GM21526 (cell line): ENCODE results near the gene ITPKC.

Experiments used
- ATAC-seq: cut with Tn5 transposase; IDR thresholded peaks from one replicate; pipeline ENCODE4 v1.9.1; 2021; ENCODE audit warnings: moderate library complexity; ENCODE audit not compliant: unreplicated experiment, low FRiP score

ITPKC gene

GRCh38 chr19:40716482-40717324 lies at the start of gene ITPKC, which contains the start of gene COQ8B:
Gene ITPKC, plus strand, starts transcription at chr19:40717112. Its CDS starts 24 bp downstream, at chr19:40717136.
Gene COQ8B, minus strand, starts transcription at chr19:40716886. Its CDS starts 2,254 bp downstream, at chr19:40714632.
- ATAC-seq: peak; percentile 51

DNA sequence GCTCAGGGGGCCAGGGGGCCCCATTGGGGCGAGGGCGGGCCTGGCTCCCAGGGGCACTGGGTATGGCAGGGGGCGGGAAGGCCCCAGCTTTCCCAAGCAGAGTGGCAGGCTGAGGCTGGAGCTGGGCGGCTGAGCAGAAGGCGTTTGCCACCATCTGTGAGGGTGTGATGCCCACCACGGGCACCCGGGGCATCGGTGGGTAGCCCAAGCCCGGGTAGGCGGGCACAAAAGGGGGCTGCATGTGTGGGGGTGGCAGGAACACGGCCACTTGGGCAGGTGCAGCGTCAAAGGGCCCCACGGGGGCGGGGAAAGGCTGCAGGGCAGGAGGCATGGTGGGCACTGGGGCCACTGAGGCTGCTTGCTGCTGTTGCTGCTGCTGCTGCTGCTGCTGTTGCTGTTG lies 49.3 kb upstream of the ITPKC start:
- no peak for ATAC-seq

DNA sequence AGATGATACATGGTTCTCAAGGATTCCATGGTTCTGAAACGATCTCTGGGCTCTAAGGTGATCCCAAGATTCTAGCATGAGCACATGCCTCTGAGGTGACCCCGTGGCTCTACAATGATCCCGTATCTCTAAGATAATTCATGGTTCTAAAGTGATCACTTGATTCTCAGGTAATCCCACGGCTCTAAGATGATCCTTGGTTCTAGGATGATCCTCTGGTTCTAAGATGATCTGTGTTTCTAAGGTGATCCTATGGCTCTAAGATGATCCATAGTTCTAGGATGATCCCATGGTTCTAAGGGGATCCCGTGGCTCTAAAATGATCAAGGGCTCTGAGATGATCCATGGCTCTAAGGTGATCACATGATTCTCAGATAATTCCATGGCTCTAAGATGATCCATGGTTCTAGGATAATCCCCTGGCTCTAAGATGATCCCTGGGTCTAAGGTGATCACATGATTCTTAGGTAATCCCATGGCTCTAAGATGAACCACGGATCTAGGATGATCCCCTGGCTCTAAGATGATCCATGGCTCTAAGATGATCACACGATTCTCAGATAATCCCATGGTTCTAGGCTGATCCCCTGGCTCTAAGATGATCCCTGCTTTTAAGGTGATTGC lies 47.8 kb upstream of the ITPKC start:
- ATAC-seq: no peak

- ATAC-seq: no peak
Observed at GRCh38 chr19:40671404-40671803, 45.5 kb upstream of the ITPKC start.

GRCh38 chr19:40672038-40672437 lies 44.9 kb upstream of the ITPKC start:
- ATAC-seq: no peak

DNA sequence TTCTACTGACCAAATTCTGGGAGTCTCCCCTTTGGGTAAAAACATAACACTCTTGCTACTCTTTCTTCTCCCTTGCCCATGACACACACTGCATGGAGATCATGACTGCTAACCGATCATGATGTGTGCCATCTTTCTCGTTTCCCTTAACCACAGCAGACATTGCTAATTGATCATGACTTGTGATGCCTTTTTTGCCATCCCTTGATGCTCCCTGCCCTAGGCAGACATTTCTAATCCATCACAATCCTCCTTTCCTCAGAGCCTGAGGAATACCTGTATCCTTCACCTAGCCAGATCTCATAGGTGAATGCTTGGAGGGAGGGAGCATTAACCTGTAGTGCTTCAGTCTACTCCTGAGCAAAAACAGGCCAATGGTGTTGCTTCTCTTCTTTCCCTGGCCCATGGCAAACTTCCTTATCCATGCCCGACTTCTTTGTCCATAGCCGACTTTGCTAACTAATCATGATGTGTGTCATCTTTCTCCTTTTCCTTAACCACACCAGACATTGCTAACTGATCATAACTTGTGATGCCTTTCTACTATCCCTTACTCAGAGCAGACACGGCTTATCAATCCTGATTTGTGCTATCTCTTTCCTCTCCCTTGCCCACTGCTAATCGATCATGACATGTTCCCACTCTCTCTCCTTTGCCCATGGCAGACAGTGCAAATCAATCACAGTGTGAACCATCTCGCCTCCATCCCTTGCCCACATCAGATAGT lies 44.2 kb upstream of the ITPKC start:
- ATAC-seq: no peak

GRCh38 chr19:40673397-40673796 lies 43.5 kb upstream of the ITPKC start:
- no peak for ATAC-seq

DNA sequence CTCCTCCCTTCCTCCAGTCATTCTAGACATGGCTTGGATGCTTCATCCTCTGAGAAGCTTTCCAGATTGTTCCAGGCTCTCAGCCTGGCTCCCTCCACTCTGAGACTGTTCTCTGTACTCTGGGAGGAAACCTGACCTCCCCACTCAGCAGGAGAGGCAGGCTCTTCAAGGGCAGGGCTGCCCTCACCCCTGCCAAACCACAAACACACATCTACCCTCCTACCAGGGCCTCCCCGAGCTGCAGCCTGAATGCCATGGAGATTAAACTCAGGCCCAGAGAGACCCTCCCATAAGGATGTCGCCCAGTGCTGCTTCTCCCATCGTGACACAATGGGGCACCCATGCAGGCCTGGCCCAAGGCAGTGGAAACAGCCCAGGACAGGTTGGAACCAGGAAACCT lies 42.6 kb upstream of the ITPKC start:
- no peak for ATAC-seq

DNA sequence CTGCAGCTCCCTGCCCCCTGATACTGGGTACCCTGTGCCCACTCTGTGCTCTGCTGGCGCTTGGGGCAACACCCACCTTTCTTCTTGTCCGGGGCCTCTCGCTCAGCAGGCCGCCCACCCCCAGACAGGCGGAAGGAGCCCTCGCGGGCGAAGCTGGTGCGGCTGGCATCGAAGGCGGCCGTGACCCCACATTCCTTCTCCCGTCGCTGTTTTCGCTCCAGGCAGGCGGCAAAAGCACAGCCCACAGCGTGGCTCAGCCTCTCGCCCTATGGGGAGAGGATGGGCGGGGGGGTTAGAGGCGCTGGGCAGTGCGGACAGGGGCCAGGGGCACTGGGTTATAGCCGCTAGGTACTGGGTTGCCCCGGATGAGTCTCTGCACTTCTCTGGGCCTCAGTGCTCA lies 39.8 kb upstream of the ITPKC start:
- ATAC-seq: no peak

DNA sequence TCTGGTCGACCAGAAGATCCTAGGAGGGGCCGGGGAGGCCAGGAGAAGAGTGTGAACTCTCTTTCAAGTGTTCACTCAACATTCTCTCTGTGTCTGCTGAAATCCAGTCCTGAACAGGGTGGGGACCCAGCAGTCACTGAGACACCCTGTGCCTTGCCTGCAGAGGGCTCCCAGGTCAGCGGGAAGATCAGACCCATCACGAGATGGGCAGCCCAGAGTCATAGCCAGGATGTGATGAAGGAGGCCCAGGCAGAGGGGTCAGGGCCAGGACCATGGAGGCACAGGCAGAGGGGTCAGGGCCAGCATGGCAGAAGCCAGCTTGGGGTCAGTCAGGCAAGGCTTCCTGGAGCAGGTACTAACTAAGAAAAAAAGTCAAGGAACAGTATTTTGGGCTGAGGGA lies 35.9 kb upstream of the ITPKC start:
- no peak for ATAC-seq

DNA sequence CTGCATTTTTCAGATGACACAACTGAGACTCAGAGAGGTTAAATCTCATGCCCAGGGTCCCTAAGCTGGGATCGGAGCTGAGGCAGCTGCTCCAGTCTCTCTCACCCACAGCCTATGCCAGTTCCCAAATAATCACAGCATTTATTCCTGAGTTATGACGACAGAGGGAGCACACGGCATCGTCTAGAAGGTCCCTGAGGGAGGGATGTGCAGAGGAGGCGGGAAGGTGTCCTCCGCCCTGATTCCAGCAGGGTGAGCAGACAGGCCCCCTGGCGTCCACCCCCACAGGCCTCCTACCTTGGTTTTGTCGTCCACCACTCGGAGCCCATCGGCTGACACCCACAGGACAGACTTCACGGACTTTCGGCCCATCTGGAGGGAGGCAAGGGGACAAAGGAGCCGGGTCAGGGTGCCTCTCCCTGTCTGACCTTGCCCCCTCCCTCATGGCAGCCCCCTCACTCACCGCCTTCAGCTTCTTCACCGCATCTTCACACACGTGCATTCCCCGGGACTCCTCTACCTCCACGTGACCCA lies 34.4 kb upstream of the ITPKC start:
- no peak for ATAC-seq

- no peak for ATAC-seq
Observed at GRCh38 chr19:40683437-40683836, 33.5 kb upstream of the ITPKC start.

- ATAC-seq: no peak
Observed at GRCh38 chr19:40684280-40684679, 32.6 kb upstream of the ITPKC start.

GRCh38 chr19:40685016-40685526 lies 31.8 kb upstream of the ITPKC start:
- ATAC-seq: no peak

DNA sequence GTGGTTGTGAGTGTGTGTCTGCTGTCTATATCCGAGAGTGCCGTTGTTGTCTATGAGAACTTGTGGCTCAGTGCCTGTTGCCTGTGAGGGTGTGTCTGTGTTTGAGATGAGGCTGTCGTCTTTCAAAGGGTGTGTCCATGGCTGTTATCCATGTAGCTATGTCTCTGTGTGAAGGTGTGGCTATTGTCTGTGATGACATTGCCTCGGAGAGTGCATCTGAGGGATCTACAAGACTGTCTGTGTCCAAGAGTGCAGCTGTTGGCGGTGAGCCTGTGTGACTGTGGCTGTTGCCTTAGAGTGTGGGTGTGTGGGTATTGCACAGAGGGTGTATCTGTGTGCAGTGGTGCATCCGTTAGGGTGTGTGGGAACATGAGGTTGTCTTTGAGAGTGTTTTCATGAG lies 31.3 kb upstream of the ITPKC start:
- no peak for ATAC-seq

- ATAC-seq: no peak
Observed at GRCh38 chr19:40686882-40687524, 29.9 kb upstream of the ITPKC start.

GRCh38 chr19:40687525-40688016 lies 29.3 kb upstream of the ITPKC start:
- ATAC-seq: no peak

GRCh38 chr19:40688309-40688708 lies 28.6 kb upstream of the ITPKC start:
- no peak for ATAC-seq

GRCh38 chr19:40688987-40689338 lies 27.9 kb upstream of the ITPKC start:
- no peak for ATAC-seq

DNA sequence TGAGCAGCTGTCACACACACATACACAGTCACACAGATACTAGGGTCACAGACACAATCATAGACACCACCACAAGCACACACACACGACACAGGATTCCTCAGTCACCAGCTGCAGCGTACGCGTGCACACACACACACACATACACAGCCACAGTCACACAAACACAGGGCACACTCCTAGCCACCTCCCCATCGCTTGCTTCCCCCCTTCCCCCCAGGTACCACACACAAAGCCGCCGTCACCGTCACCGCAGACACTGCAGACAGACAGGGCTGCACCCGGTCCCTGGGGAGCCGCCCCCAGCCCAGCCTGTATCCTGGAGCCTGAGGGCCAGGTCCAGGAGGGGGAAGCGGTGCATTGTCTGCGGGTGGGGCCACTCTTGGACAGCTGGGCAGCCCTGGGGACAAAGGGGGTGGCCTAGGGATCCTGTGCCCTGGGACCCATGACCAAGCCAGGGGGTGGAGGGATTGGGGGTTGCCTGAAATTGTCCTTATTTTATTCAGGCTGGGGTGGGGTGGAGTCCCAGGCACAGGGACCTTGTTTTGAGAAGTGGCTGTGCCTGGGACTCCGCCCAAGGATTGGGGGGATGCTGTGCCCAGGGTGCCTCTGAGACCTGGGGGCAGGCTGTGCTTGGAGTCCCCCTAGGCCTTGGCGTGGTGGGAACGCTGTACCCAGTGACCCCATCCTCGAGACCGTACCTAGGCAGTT lies 27.4 kb upstream of the ITPKC start:
- ATAC-seq: no peak
